Hepatocyte (in vitro differentiated cells): ENCODE measurements around the gene HTN3. TPM values are rescaled to one million over a fixed set of nuclear protein-coding genes. Genes with fewer than 3 reads are reported as not detected.
"Not testable (repeated sequence)": the region's sequence is repeated elsewhere in the genome, so short reads cannot be mapped to it uniquely, and the experiment has no call there.

Experiments
- DNase-seq: peaks from one replicate; pipeline ENCODE4 v3.0.0-alpha.2; 2016; ENCODE audit warnings: low spot score
- H2AFZ ChIP-seq: fragments of 200-600 bp; sonication (generic); 2 replicates; pipeline ENCODE4 v1.6.0; 2016; ENCODE audit warnings: antibody characterized with exemption, mild to moderate bottlenecking
- H3K27ac ChIP-seq: fragments of 200-600 bp; sonication (generic); 2 replicates; pipeline ENCODE4 v1.5.1; 2016; ENCODE audit warnings: mild to moderate bottlenecking
- H3K27me3 ChIP-seq: fragments of 200-600 bp; sonication (generic); 2 replicates; pipeline ENCODE4 v1.6.1; 2016
- H3K36me3 ChIP-seq: fragments of 200-600 bp; sonication (generic); replicated peaks from 2 replicates; pipeline ENCODE4 v1.5.1; 2016; ENCODE audit warnings: low read depth; ENCODE audit not compliant: insufficient read depth
- H3K4me1 ChIP-seq: fragments of 200-600 bp; sonication (generic); 2 replicates; pipeline ENCODE4 v1.5.1; 2016; ENCODE audit warnings: mild to moderate bottlenecking, moderate library complexity; ENCODE audit not compliant: insufficient read depth
- H3K4me2 ChIP-seq: fragments of 200-600 bp; sonication (generic); 2 replicates; pipeline ENCODE4 v1.6.0; 2016
- H3K4me3 ChIP-seq: fragments of 200-600 bp; sonication (generic); 2 replicates; pipeline ENCODE4 v1.5.1; 2016; ENCODE audit warnings: mild to moderate bottlenecking
- H3K79me2 ChIP-seq: fragments of 200-600 bp; sonication (generic); 2 replicates; pipeline ENCODE4 v1.6.0; 2017; ENCODE audit warnings: mild to moderate bottlenecking
- H3K9me2 ChIP-seq: fragments of 200-600 bp; sonication (generic); replicated peaks from 2 replicates; pipeline ENCODE4 v1.6.0; 2017; ENCODE audit warnings: mild to moderate bottlenecking; ENCODE audit not compliant: insufficient read depth
- H3K9me3 ChIP-seq: fragments of 200-600 bp; sonication (generic); 2 replicates; pipeline ENCODE4 v1.5.1; 2016; ENCODE audit warnings: low read depth, mild to moderate bottlenecking
- H4K20me1 ChIP-seq: fragments of 200-600 bp; sonication (generic); 2 replicates; pipeline ENCODE4 v1.6.0; 2016; ENCODE audit warnings: mild to moderate bottlenecking; ENCODE audit not compliant: insufficient read depth, poor library complexity, severe bottlenecking
- EZH2 ChIP-seq: fragments of 200-600 bp; sonication (generic); IDR thresholded peaks from 2 replicates; pipeline ENCODE4 v1.6.1; 2016; ENCODE audit warnings: antibody characterized with exemption, mild to moderate bottlenecking, borderline replicate concordance
- EZH2phosphoT487 ChIP-seq: fragments of 200-600 bp; sonication (generic); IDR thresholded peaks from one replicate; pipeline ENCODE4 v1.6.1; 2018; ENCODE audit warnings: antibody characterized with exemption, mild to moderate bottlenecking, low read depth, moderate library complexity; ENCODE audit not compliant: unreplicated experiment, severe bottlenecking
- WGBS: methylation state at CpG from one replicate; pipeline ENCODE4 v1.1.6; 2016; ENCODE audit warnings: low lambda C conversion rate; ENCODE audit errors: missing lambda C conversion rate; 5-methylcytosine and 5-hydroxymethylcytosine counted together
- polyA plus RNA-seq: library from polyadenylated mRNA; unstranded; fragments of >200 nt; fragmentation: Nextera tagmentation; extraction: Ambion mirVana; gene quantifications from 2 replicates; pipeline ENCODE4 v1.2.1, GENCODE V29; 2016
- total RNA-seq: library from RNA; depleted of rRNA; stranded (reverse); fragments of >200 nt; gene quantifications from 2 replicates; pipeline ENCODE4 v1.2.3, GENCODE V29; 2014
- TF ChIP-seq, protein P1 (sequence below): fragments of 200-600 bp; sonication (generic); IDR thresholded peaks from 2 replicates; pipeline ENCODE4 v1.5.1; 2016; ENCODE audit warnings: antibody characterized with exemption, mild to moderate bottlenecking; ENCODE audit not compliant: poor library complexity

HTN3 gene
- total and polyA plus RNA-seq, 2 experiments from 2014 or later: not detected

DNA sequence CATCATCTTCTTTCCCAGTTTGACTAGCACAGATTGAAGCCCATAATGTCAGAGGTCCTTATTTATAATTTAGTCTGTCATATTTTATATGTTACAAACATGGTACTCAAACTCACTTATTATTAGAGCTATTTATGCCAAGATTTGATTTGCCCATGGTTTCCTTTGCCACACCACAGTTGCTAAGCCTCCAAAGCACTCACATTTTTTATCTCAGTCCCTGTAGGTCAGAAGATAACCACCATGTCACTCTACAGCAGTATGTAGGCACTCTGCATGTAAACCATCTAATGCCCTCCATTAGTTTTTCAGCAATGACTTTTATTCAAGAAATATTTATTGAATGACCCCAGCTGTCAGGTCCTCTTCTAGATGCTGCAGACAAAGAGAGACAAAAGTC lies 25.8 kb upstream of the HTN3 start:
- DNase-seq: no peak
- Histone ChIP-seq H3K4me2 (no peak overlapping the region), H2AFZ (no peak overlapping the region), H3K79me2 (no peaks in the 10 kb centered on the region), H4K20me1 (no peaks in the 10 kb centered on the region), H3K27me3 (no peaks in the 10 kb centered on the region), H3K4me3 (no peak overlapping the region), H3K36me3 (no peaks in the 10 kb centered on the region), H3K27ac (no peak overlapping the region), H3K9me2 (no peaks in the 10 kb centered on the region), H3K4me1 (no peaks in the 10 kb centered on the region), H3K9me3 (no peaks in the 10 kb centered on the region)
- no peak for TF ChIP-seq EZH2
- TF ChIP-seq, protein P1, sequence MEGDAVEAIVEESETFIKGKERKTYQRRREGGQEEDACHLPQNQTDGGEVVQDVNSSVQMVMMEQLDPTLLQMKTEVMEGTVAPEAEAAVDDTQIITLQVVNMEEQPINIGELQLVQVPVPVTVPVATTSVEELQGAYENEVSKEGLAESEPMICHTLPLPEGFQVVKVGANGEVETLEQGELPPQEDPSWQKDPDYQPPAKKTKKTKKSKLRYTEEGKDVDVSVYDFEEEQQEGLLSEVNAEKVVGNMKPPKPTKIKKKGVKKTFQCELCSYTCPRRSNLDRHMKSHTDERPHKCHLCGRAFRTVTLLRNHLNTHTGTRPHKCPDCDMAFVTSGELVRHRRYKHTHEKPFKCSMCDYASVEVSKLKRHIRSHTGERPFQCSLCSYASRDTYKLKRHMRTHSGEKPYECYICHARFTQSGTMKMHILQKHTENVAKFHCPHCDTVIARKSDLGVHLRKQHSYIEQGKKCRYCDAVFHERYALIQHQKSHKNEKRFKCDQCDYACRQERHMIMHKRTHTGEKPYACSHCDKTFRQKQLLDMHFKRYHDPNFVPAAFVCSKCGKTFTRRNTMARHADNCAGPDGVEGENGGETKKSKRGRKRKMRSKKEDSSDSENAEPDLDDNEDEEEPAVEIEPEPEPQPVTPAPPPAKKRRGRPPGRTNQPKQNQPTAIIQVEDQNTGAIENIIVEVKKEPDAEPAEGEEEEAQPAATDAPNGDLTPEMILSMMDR: no peak
- no peak for TF ChIP-seq EZH2phosphoT487

DNA sequence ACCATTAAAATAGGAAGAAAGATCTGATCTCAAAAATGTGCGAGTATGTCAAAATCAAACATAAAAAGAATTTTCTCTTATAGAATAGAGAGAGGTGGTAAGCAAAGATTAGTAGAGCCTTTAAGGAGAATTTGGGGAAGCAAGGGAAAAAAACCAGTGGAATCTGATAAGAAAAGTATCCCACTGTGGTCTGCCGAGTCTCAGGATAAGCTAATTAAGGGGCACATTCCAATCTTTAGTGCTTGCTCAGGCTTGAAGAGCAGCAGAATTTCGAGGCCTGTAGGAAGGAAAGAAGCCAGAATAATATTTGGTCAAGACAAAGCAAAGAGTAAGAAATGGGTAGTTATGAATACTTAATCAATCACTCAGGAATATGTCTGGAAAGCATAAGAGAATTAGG lies 19.5 kb upstream of the HTN3 start:
- H3K79me2 ChIP-seq: no peaks in the 10 kb centered on the region
- WGBS: 43% methylated on average over 3 of the region's 3 CpGs
- TF ChIP-seq EZH2phosphoT487 (no peak), EZH2 (no peak)
- TF ChIP-seq, protein P1: no peak
- H3K4me2 ChIP-seq: no peak overlapping the region
- no peak overlapping the region for H3K27ac ChIP-seq
- no peak overlapping the region for H3K4me3 ChIP-seq
- H2AFZ ChIP-seq: no peak overlapping the region
- no peak for DNase-seq
- H3K36me3 ChIP-seq: no peaks in the 10 kb centered on the region
- no peaks in the 10 kb centered on the region for H3K4me1 ChIP-seq
- H3K9me3 ChIP-seq: no peaks in the 10 kb centered on the region
- H3K9me2 ChIP-seq: no peaks in the 10 kb centered on the region
- H4K20me1 ChIP-seq: no peaks in the 10 kb centered on the region
- no peaks in the 10 kb centered on the region for H3K27me3 ChIP-seq

DNA sequence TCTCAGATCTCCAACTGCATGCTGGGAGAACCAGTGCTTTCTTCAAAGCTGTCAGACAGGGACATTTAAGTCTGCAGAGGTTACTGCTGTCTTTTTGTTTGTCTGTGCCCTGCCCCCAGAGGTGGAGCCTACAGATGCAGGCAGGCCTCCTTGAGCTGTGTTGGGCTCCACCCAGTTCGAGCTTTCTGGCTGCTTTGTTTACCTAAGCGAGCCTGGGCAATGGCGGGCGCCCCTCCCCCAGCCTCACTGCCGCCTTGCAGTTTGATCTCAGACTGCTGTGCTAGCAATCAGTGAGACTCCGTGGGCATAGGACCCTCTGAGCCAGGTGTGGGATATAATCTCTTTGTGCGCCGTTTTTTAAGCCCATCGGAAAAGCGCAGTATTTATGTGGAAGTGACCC lies 9.3 kb upstream of the HTN3 start:
- H4K20me1 ChIP-seq, H3K27ac ChIP-seq, DNase-seq, H3K4me2 ChIP-seq, H3K79me2 ChIP-seq, H3K4me3 ChIP-seq, H3K27me3 ChIP-seq, H3K36me3 ChIP-seq, H3K9me2 ChIP-seq, H3K4me1 ChIP-seq, H2AFZ ChIP-seq, H3K9me3 ChIP-seq: not testable (repeated sequence)
- WGBS: 62% methylated on average over 10 of the region's 10 CpGs

DNA sequence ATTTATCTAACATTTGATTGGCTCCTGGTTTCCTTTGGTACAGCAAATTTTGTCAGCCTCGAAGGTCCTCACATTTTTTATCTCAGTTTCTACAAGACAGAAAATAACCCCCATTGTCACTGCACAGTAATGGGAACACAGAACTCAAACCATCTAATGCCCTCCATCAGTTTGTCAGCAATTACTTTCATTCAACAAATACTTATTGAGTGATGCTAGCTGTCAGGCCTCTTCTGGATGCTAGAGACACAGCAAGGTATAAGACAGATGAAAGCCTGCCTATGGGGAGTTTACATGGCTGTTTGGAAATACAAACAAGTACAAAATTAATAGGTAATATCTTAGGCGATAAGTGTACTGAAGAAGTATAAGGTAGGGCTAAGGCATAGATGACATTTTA lies 5.0 kb upstream of the HTN3 start:
- WGBS: 83% methylated on average over 2 of the region's 2 CpGs
- H3K36me3 ChIP-seq: no peaks in the 10 kb centered on the region

More for the DNA sequence above, 5.0 kb upstream of the HTN3 start:
- no peak for DNase-seq
- Histone ChIP-seq H3K4me1 (no peaks in the 10 kb centered on the region), H3K27ac (no peak overlapping the region), H3K9me3 (no peaks in the 10 kb centered on the region), H3K79me2 (no peaks in the 10 kb centered on the region), H3K9me2 (no peaks in the 10 kb centered on the region), H3K27me3 (no peaks in the 10 kb centered on the region), H4K20me1 (no peaks in the 10 kb centered on the region), H2AFZ (no peak overlapping the region), H3K4me3 (no peak overlapping the region), H3K4me2 (no peak overlapping the region)
- TF ChIP-seq EZH2 (no peak), EZH2phosphoT487 (no peak)
- TF ChIP-seq, protein P1: no peak
